ENCODE results near the gene NFATC2IP. TPM values are rescaled to one million over a fixed set of nuclear protein-coding genes. Genes with fewer than 3 reads are reported as not detected.

The NFATC2IP gene
- total and polyA plus RNA-seq, 2 experiments from 2014 or later: 11.4 to 16.8 TPM

DNA sequence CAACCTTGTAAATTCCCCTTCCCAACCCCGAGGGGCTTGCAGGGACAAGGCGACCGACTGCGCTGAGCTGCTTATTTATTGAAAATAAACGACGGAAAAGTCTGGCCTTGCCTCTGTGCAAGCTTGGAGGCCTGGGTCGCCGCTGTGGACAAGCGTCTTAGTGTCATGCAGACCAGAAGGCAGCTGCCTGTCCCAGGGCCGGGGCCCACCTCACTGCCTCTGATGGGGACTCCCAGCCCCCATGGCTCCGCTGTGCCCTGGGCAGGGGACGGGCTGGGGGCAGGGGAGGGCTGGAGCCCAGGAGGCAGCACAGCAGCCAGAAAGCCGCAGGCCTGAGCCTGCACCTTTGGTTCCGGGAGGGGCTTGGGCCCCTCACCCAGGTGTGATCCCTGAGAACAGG is 46.4 kb upstream of the NFATC2IP start:
- no peaks in the 10 kb centered on the region for H3K4me1 ChIP-seq (ENCODE audit: insufficient read depth)
- TF ChIP-seq EZH2 (IDR thresholded peaks at IDR 0.05; ENCODE audit: insufficient read depth, poor library complexity, severe bottlenecking) (no peak), EZH2phosphoT487 (IDR thresholded peaks at IDR 0.05; ENCODE audit: insufficient read depth, low read depth) (no peak)
- in situ Hi-C loops (cut with MboI): no loop called here
- H3K9me3 ChIP-seq (ENCODE audit: low read depth): no peaks in the 10 kb centered on the region
- H3K4me3 ChIP-seq: no peak overlapping the region
- DNase-seq: no peak
- WGBS, 2 experiments (ENCODE audit: low coverage in 1 of 2, low lambda C conversion rate in 2 of 2, missing lambda C conversion rate in 2 of 2): 83 to 92% methylated on average over 10 to 14 of the region's 14 CpGs
- H3K9me2 ChIP-seq (ENCODE audit: insufficient read depth): no peaks in the 10 kb centered on the region
- H3K4me2 ChIP-seq (ENCODE audit: unreplicated experiment): no peak overlapping the region
- H3K27me3 ChIP-seq (replicated peaks; ENCODE audit: insufficient read depth): no peaks in the 10 kb centered on the region
- no peaks in the 10 kb centered on the region for H3K79me2 ChIP-seq (ENCODE audit: insufficient read depth)
- H3K27ac ChIP-seq: no peak overlapping the region
- no peak overlapping the region for H2AFZ ChIP-seq
- H3F3A ChIP-seq (ENCODE audit: insufficient read depth): no peaks in the 10 kb centered on the region
- peaks cover 6% of the 10 kb centered on the region; the same call in 1 of the 2 replicates for H3K36me3 ChIP-seq (ENCODE audit: low read depth)
- no peaks in the 10 kb centered on the region for H4K20me1 ChIP-seq (ENCODE audit: insufficient read depth)
- no peak overlapping the region for H3K9ac ChIP-seq

DNA sequence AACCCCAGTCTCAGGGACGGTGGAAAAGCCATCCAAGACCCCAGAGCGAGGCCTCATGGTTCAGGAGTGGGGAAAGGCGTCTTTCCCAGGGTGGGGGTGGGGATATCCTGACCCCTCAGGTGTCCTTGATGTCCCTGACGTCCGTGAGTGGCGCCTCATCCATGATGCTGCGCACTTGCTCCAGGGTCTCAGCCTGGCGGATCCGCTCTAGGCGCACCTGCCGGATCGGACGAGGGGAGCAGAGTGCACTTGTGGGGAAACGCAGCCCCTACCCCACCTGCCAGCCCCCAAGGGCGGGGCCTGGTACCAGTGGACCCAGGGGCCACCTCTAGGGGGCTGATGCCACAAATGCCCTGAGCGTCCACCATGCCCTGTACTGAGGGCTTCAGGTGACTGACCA is 45.9 kb upstream of the NFATC2IP start:
- H3K79me2 ChIP-seq (ENCODE audit: insufficient read depth): no peaks in the 10 kb centered on the region
- H3K9ac ChIP-seq: no peak overlapping the region
- no peak overlapping the region for H3K27ac ChIP-seq
- no peak overlapping the region for H3K4me3 ChIP-seq
- no peaks in the 10 kb centered on the region for H3K4me1 ChIP-seq (ENCODE audit: insufficient read depth)
- no peaks in the 10 kb centered on the region for H3K27me3 ChIP-seq (replicated peaks; ENCODE audit: insufficient read depth)
- DNase-seq: no peak
- H3K36me3 ChIP-seq (ENCODE audit: low read depth): peaks cover 6% of the 10 kb centered on the region; the same call in 1 of the 2 replicates
- no peak for TF ChIP-seq EZH2 (IDR thresholded peaks at IDR 0.05; ENCODE audit: insufficient read depth, poor library complexity, severe bottlenecking)
- no peak for TF ChIP-seq EZH2phosphoT487 (IDR thresholded peaks at IDR 0.05; ENCODE audit: insufficient read depth, low read depth)
- H2AFZ ChIP-seq: no peak overlapping the region
- WGBS, 2 experiments (ENCODE audit: low coverage in 1 of 2, low lambda C conversion rate in 2 of 2, missing lambda C conversion rate in 2 of 2): 89 to 91% methylated on average over 15 to 16 of the region's 16 CpGs
- H3K4me2 ChIP-seq (ENCODE audit: unreplicated experiment): no peak overlapping the region
- H3F3A ChIP-seq (ENCODE audit: insufficient read depth): no peaks in the 10 kb centered on the region
- no peaks in the 10 kb centered on the region for H4K20me1 ChIP-seq (ENCODE audit: insufficient read depth)
- H3K9me2 ChIP-seq (ENCODE audit: insufficient read depth): no peaks in the 10 kb centered on the region
- no peaks in the 10 kb centered on the region for H3K9me3 ChIP-seq (ENCODE audit: low read depth)
- in situ Hi-C loops (cut with MboI): no loop called here

DNA sequence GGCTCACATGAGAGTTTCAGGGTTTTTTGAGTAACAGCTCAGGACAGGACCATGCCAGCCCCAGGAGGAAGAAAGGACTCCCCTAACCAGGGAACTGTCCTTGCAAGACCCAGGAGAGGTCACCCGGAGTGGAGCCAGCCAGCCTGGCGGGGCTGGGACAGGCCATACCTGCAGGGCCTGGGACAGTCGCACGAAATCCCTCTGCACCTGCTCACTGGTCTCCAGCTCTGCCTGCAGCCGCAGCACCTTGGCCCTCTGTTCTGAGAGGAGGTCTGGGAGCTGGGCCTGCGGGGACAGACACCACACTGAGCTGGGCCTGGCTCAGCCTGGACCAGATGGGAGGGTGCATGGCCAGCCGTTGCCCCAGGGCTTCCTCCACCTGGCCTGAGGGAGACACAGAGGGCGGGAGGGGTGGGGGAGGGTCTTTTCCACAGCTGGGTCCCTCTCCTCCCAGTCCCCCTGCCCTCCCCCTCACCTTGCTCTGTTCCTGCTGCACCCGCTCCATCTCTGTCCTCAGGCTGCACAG is 45.4 kb upstream of the NFATC2IP start:
- peaks cover 6% of the 10 kb centered on the region; the same call in 1 of the 2 replicates for H3K36me3 ChIP-seq (ENCODE audit: low read depth)
- no peak for TF ChIP-seq EZH2 (IDR thresholded peaks at IDR 0.05; ENCODE audit: insufficient read depth, poor library complexity, severe bottlenecking)
- no peak for TF ChIP-seq EZH2phosphoT487 (IDR thresholded peaks at IDR 0.05; ENCODE audit: insufficient read depth, low read depth)
- in situ Hi-C loops (cut with MboI): no loop called here
- no peak overlapping the region for H3K9ac ChIP-seq
- H3K4me1 ChIP-seq (ENCODE audit: insufficient read depth): no peaks in the 10 kb centered on the region
- H3K4me2 ChIP-seq (ENCODE audit: unreplicated experiment): no peak overlapping the region
- DNase-seq: no peak
- H3K27ac ChIP-seq: no peak overlapping the region
- WGBS, 2 experiments (ENCODE audit: low coverage in 1 of 2, low lambda C conversion rate in 2 of 2, missing lambda C conversion rate in 2 of 2): 91 to 95% methylated on average over 6 to 9 of the region's 9 CpGs
- H3K4me3 ChIP-seq: no peak overlapping the region
- no peaks in the 10 kb centered on the region for H3F3A ChIP-seq (ENCODE audit: insufficient read depth)
- H3K9me3 ChIP-seq (ENCODE audit: low read depth): no peaks in the 10 kb centered on the region
- no peaks in the 10 kb centered on the region for H3K9me2 ChIP-seq (ENCODE audit: insufficient read depth)
- H2AFZ ChIP-seq: no peak overlapping the region
- H3K27me3 ChIP-seq (replicated peaks; ENCODE audit: insufficient read depth): no peaks in the 10 kb centered on the region
- no peaks in the 10 kb centered on the region for H3K79me2 ChIP-seq (ENCODE audit: insufficient read depth)
- H4K20me1 ChIP-seq (ENCODE audit: insufficient read depth): no peaks in the 10 kb centered on the region

DNA sequence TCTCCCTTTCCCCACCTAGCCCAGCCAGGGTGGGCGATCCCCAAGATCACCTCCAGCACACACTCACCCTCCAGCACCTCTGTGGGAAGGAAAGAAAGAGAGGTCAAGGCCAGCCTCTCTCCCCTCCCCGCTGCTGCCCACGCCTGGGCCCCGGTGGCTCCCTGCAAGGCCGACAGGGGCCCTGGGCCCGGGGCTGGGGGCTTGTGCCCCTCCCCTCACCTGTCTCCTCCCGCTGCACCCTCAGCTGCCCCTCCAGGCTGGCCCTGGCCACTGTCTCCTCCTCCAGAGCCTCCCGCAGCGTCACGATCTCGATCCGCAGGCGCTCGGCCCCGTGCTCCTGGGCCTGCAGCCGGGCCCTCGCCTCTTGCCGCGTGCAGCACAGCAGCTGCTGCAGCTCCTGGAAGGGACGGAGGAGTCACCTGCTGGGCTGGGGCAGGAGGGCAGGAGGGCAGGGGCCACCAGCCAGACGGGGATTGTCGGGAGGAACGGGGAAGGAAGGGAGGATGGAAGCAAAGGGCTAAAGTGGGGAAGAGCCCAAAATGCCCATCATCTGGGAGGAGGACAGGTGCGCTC is 44.9 kb upstream of the NFATC2IP start:
- WGBS, 2 experiments (ENCODE audit: low coverage in 1 of 2, low lambda C conversion rate in 2 of 2, missing lambda C conversion rate in 2 of 2): 89 to 90% methylated on average over 20 to 24 of the region's 24 CpGs
- H3F3A ChIP-seq (ENCODE audit: insufficient read depth): no peaks in the 10 kb centered on the region
- H3K9ac ChIP-seq: no peak overlapping the region
- H3K27me3 ChIP-seq (replicated peaks; ENCODE audit: insufficient read depth): no peaks in the 10 kb centered on the region
- H3K79me2 ChIP-seq (ENCODE audit: insufficient read depth): no peaks in the 10 kb centered on the region
- no peaks in the 10 kb centered on the region for H3K4me1 ChIP-seq (ENCODE audit: insufficient read depth)
- H3K4me2 ChIP-seq (ENCODE audit: unreplicated experiment): no peak overlapping the region
- H3K36me3 ChIP-seq (ENCODE audit: low read depth): peaks cover 6% of the 10 kb centered on the region; the same call in 1 of the 2 replicates
- H3K4me3 ChIP-seq: no peak overlapping the region
- TF ChIP-seq EZH2phosphoT487 (IDR thresholded peaks at IDR 0.05; ENCODE audit: insufficient read depth, low read depth) (no peak), EZH2 (IDR thresholded peaks at IDR 0.05; ENCODE audit: insufficient read depth, poor library complexity, severe bottlenecking) (no peak)
- H4K20me1 ChIP-seq (ENCODE audit: insufficient read depth): no peaks in the 10 kb centered on the region
- no peak overlapping the region for H3K27ac ChIP-seq
- H2AFZ ChIP-seq: no peak overlapping the region
- in situ Hi-C loops (cut with MboI): no loop called here
- no peak for DNase-seq
- no peaks in the 10 kb centered on the region for H3K9me3 ChIP-seq (ENCODE audit: low read depth)
- no peaks in the 10 kb centered on the region for H3K9me2 ChIP-seq (ENCODE audit: insufficient read depth)

Measured in GM23248 (cell line).